ENCODE data around the gene SOCS1. TPM values are rescaled to one million over a fixed set of nuclear protein-coding genes. Genes with fewer than 3 reads are reported as not detected.

Gene SOCS1
- total and polyA plus RNA-seq, 12 donors = 0.53 to 11.9 (median 5.1) TPM

- no peak within 1 kb of the TSS for H3K27ac ChIP-seq
- no peaks in the 10 kb centered on the region for H3K36me3 ChIP-seq (replicated peaks in 1 of 2)
- intact Hi-C loops (cut with DNase I) = no loop called here
- 91 to 96% (median 94%) methylated on average over 8 to 26 of the region's 26 CpGs for WGBS, 4 donors
- no peaks in the 10 kb centered on the region for H3K9me3 ChIP-seq (replicated peaks in 1 of 3)
- no peaks in the 10 kb centered on the region for H3K27me3 ChIP-seq
- no peak for DNase-seq
- no peaks in the 10 kb centered on the region for H3K4me1 ChIP-seq (replicated peaks in 1 of 2)
- H3K4me3 ChIP-seq = no peak within 1 kb of the TSS
- TF ChIP-seq CTCF (IDR thresholded peaks at IDR 0.05) (no peak), POLR2A (IDR thresholded peaks at IDR 0.05) (no peak)
These were observed 20.3 kb upstream of the SOCS1 start, which contains the start of gene PRM2 for GRCh38 chr16:11276143-11276895. Gene PRM2, minus strand, starts transcription at chr16:11276480. Its CDS starts 110 bp downstream, at chr16:11276370.

- no peaks in the 10 kb centered on the region for H3K36me3 ChIP-seq (replicated peaks in 1 of 2)
- TF ChIP-seq CTCF (IDR thresholded peaks at IDR 0.05) (no peak), POLR2A (IDR thresholded peaks at IDR 0.05) (no peak)
- WGBS, 4 donors = 93 to 98% (median 96%) methylated on average over 7 of the region's 7 CpGs
- intact Hi-C loops (cut with DNase I) = no loop called here
- no peaks in the 10 kb centered on the region for H3K9me3 ChIP-seq (replicated peaks in 1 of 3)
- H3K4me3 ChIP-seq = no peak overlapping the region
- H3K4me1 ChIP-seq (replicated peaks in 1 of 2) = no peaks in the 10 kb centered on the region
- no peaks in the 10 kb centered on the region for H3K27me3 ChIP-seq
- no peak for DNase-seq
- H3K27ac ChIP-seq = no peak overlapping the region
These were observed 19.0 kb upstream of the SOCS1 start for GRCh38 chr16:11274964-11275363.

GRCh38 chr16:11273721-11274324 lies 17.8 kb upstream of the SOCS1 start:
- Histone ChIP-seq H3K9me3 (replicated peaks in 1 of 3) (no peaks in the 10 kb centered on the region), H3K36me3 (replicated peaks in 1 of 2) (no peaks in the 10 kb centered on the region), H3K27me3 (no peaks in the 10 kb centered on the region), H3K4me1 (replicated peaks in 1 of 2) (no peaks in the 10 kb centered on the region), H3K4me3 (no peak overlapping the region), H3K27ac (no peak overlapping the region)
- WGBS, 4 donors = 75 to 80% (median 78%) methylated on average over 2 to 3 of the region's 3 CpGs
- DNase-seq = no peak
- intact Hi-C loops (cut with DNase I) = no loop called here
- TF ChIP-seq CTCF (IDR thresholded peaks at IDR 0.05) (no peak), POLR2A (IDR thresholded peaks at IDR 0.05) (no peak)

GRCh38 chr16:11272921-11273720 lies 17.1 kb upstream of the SOCS1 start, which contains the start of gene PRM3:
Gene PRM3, minus strand, starts transcription at chr16:11273629. Its CDS starts 34 bp downstream, at chr16:11273595.
- DNase-seq = no peak
- no peaks in the 10 kb centered on the region for H3K27me3 ChIP-seq
- no peak for TF ChIP-seq CTCF (IDR thresholded peaks at IDR 0.05)
- no peak for TF ChIP-seq POLR2A (IDR thresholded peaks at IDR 0.05)
- WGBS, 4 donors = 79 to 82% (median 81%) methylated on average over 27 to 30 of the region's 30 CpGs
- no peaks in the 10 kb centered on the region for H3K4me1 ChIP-seq (replicated peaks in 1 of 2)
- H3K4me3 ChIP-seq = no peak within 1 kb of the TSS
- intact Hi-C loops (cut with DNase I) = no loop called here
- H3K9me3 ChIP-seq (replicated peaks in 1 of 3) = no peaks in the 10 kb centered on the region
- H3K36me3 ChIP-seq (replicated peaks in 1 of 2) = no peaks in the 10 kb centered on the region
- no peak within 1 kb of the TSS for H3K27ac ChIP-seq

Measured in adrenal gland (tissue), 12 donors.